SK-MEL-5 (cell line): ENCODE measurements around the gene MFAP4. TPM values are rescaled to one million over a fixed set of nuclear protein-coding genes. Genes with fewer than 3 reads are reported as not detected.
A peak's percentile ranks its signal among the peaks of the same experiment; 100 is the strongest.

Source experiments
- DNase-seq: peaks from one replicate; pipeline ENCODE4 v3.0.0-alpha.2; 2016; ENCODE audit warnings: low read depth, low spot score
- in situ Hi-C: cut with HindIII; loops from 2 replicates; pipeline ENCODE4 v1.10.0; 2016; ENCODE audit warnings: low sequenced_read_pairs, high pct_unique_total_duplicates, low pct_unique_long_range_greater_than_20kb
- total RNA-seq: library from RNA; depleted of rRNA; stranded (reverse); fragments of >200 nt; shearing (Covaris generic); gene quantifications from 2 replicates; pipeline ENCODE4 v1.2.3, GENCODE V29; 2014

Gene MFAP4
- total RNA-seq, 1 experiment from 2014 or later: not detected

DNA sequence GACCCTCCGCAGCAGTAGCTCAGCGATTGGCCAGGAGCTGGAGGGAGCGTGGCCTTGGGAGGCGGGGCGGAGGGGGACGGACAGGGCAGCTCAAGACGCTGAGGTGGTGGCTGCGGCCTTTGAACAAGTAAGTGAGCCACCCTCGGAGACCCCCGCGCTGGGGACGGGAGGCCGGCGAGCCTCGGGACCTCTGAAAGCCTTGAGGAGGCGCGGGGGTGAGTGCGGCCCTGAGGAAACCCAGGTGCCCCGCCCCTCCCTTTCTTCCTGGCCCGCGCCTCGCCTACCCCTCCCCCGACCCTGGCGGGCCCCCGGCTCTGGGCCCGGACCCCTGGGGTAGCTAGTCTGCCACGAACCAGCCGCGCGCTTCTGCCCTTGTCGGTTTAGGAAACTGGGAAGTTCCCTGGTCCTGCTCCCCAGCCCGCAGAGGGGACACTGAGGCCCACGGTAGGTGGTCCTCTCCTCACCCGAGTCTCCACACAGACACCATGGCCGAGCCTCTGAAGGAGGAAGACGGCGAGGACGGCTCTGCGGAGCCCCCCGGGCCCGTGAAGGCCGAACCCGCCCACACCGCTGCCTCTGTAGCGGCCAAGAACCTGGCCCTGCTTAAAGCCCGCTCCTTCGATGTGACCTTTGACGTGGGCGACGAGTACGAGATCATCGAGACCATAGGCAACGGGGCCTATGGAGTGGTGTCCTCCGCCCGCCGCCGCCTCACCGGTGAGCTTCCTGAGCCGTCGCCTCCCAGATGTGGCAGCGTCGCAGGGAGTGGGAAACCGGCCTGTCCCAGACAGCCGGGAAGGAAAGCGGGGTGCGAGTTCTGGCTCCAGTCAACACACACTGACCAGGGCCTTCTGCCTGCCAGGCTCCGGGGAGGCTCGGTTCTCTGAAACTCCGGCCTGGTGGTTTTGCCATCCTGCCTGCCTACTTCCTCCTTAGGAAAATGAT, 8.3 kb downstream of the MFAP4 start, which contains the start of gene MAPK7:
MAPK7 (plus strand) TSS at position 83 of the 945 bp plus-strand sequence; CDS start at position 486, 403 bp downstream.
- in situ Hi-C loops: no loop called here
- DNase-seq: no peak

DNA sequence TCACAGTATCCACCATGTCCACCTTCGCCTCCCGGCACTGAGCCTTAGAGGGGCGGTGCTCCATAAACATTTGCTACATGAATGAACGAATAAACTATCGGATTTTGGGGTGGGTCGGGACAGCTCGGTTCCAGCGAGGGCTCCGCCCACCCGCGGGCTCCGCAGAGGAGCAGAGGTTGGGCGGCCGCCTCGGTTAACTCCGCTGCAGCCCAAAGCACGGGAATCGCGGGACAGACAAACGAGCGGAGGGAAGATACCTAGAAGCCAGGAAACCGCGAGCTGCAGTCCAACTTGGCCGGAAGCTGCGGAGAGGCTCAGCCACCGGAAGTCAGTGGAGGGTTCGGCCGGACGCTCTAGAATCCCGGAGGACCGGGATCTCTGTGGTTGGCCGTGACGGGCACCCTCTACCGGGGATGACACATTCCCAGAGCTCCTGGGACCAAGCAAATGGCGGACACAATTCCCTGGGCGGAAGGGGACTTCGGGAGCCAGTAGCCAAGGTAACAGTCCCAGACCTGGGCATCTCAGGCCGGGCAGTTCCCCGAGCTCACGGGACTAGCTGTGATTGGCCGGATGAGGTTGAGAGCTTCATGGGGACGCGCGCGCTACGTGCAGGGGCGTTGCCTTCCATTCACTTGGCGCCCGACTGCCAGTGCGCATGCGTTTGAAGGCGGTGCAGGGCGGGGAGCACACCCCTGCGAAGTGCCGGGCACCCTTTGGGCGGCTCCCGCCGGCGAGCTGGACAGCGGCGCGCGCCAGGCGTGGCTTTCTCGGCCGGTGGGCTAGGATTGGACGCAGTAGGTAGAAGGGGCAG, 9.2 kb downstream of the MFAP4 start:
- DNase-seq: peak; percentile 98
- in situ Hi-C loops: no loop called here

GRCh38 chr17:19376811-19377210, 10.2 kb downstream of the MFAP4 start:
- peak; percentile 24 for DNase-seq
- in situ Hi-C loops: no loop called here

GRCh38 chr17:19375732-19376131, 11.3 kb downstream of the MFAP4 start:
- in situ Hi-C loops: no loop called here
- no peak for DNase-seq

GRCh38 chr17:19374136-19374535, 12.9 kb downstream of the MFAP4 start:
- no peak for DNase-seq
- in situ Hi-C loops: no loop called here

- no peak for DNase-seq
- in situ Hi-C loops: no loop called here
Observed at GRCh38 chr17:19372866-19373504, 14.0 kb downstream of the MFAP4 start.

- DNase-seq: no peak
- in situ Hi-C loops: no loop called here
Observed at GRCh38 chr17:19372439-19372838, 14.6 kb downstream of the MFAP4 start.

DNA sequence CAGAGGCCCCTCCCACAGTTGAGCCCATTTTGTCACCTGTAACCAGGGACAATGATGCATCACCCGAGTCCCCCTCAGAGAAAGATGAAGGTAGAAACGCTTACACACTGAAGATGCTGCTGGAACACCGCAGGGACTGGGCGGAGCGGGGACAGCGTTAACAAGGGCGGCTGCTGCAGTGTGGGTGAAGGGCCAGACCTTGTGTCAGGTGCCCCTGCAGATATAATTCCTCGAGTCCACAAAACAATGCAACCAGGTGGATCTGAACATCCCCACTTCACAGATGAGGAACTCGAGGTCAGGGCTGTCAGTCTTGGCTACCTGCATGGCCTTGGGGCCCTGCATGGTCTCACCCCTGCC, 15.0 kb downstream of the MFAP4 start:
- DNase-seq: no peak
- in situ Hi-C loops: no loop called here

- in situ Hi-C loops: no loop called here
- DNase-seq: no peak
Observed at GRCh38 chr17:19371259-19372010, 15.6 kb downstream of the MFAP4 start.

DNA sequence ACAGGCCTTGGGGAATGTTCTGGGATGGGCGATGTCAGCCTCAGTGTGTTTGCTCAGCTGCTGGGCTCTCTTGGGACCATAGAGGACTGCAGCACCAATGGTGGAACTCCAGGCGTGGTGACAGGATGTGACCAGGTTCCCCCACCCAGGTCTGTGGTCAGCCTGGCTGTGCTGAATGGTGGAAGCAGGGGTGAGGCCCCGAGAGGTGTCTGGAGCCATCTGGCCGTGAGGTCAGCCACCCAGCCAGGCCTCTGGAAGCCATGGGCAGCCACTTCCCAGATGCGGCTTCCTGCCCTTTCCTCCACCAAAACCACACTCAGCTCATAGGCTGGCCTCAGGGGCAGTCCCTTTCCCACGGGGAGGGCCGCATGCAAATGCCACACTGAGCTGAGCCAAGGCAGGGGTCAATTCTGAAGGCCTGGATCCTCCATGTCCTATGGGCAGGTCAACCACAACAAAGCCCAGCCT, 16.5 kb downstream of the MFAP4 start:
- no peak for DNase-seq
- in situ Hi-C loops: no loop called here

GRCh38 chr17:19369846-19370492, 17.0 kb downstream of the MFAP4 start:
- in situ Hi-C loops: no loop called here
- DNase-seq: no peak

GRCh38 chr17:19369107-19369778, 17.7 kb downstream of the MFAP4 start:
- DNase-seq: no peak
- in situ Hi-C loops: no loop called here

GRCh38 chr17:19368229-19368628, 18.8 kb downstream of the MFAP4 start:
- in situ Hi-C loops: no loop called here

DNA sequence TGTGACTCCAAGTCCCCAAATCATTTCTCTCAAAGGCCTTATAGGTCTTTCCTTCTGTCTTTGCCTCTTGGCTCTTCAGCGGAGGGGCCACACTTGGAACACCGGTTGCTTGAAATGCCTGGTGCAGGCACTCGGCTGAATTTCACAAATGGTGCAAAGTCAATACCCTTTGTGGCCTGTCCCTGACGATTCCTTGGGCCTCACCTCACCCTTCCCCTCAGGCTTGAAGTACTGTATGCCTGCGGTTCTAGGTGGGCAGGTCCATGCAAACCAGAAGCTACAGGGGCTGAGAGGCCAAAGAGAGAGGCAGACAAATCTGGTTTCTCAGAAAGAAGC, 20.4 kb downstream of the MFAP4 start:
- in situ Hi-C loops: no loop called here
- DNase-seq: no peak

More at GRCh38 chr17:19368229-19368628, 18.8 kb downstream of the MFAP4 start:
- no peak for DNase-seq

DNA sequence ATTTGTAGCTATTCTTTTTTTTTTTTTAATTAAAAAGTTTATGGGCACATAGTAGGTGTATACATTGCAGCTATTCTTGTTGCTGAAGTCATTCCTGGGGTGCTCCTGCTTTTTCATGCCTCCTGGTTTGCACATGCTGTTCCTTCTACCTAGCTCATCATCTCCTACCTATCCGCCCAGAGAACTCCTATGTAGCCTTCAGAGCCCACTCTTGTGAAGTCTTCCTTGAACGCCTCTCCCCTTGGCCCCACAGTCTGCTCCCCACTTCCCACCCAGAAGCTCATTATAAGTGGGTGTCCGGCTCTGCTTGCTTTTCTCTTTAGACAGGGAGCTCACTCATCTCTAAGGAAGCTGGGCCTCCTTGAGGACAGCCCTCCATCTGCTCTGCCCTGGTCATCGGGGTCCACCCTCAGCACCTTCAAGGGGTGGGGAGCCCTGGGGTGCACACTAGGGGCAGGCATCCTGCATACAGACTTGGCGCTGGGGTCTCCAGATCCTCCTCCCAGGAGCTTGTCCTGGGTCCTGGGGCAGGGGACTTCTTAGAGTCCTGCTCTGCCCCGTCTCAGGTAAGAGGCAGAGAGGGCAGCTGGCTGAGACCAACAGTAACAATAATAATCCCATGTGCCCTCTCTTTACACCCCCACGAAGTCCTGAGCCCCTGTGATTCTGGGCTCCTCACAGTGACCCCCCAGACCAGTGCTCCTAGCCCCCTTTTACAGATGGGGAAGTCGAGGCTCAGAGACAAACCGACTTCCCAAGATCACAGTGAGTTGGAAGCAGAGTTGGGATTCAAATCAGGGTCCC, 21.0 kb downstream of the MFAP4 start:
- DNase-seq: no peak
- in situ Hi-C loops: no loop called here

GRCh38 chr17:19365499-19365817, 21.5 kb downstream of the MFAP4 start:
- no peak for DNase-seq
- in situ Hi-C loops: no loop called here
